GM19099 (cell line): ENCODE data around the gene DOCK11.

ENCODE experiments used
- POLR2A ChIP-seq: IDR thresholded peaks from 3 replicates; pipeline ENCODE4 v1.6.1; 2011; ENCODE audit warnings: low read depth; ENCODE audit not compliant: insufficient read length; ENCODE audit errors: extremely low read depth

DOCK11 gene

GRCh38 chrX:118540342-118540741 is 44.7 kb downstream of the DOCK11 start:
- TF ChIP-seq POLR2A = no peak

GRCh38 chrX:118541482-118541881 is 45.9 kb downstream of the DOCK11 start:
- no peak for TF ChIP-seq POLR2A

- no peak for TF ChIP-seq POLR2A
Observed at GRCh38 chrX:118545510-118545909, 49.9 kb downstream of the DOCK11 start.

GRCh38 chrX:118548841-118549240 is 53.2 kb downstream of the DOCK11 start:
- TF ChIP-seq POLR2A = no peak

GRCh38 chrX:118550792-118551191 is 55.2 kb downstream of the DOCK11 start:
- no peak for TF ChIP-seq POLR2A

GRCh38 chrX:118551426-118551825 is 55.8 kb downstream of the DOCK11 start:
- no peak for TF ChIP-seq POLR2A

- TF ChIP-seq POLR2A = no peak
Observed at GRCh38 chrX:118552121-118552900, 56.7 kb downstream of the DOCK11 start.

GRCh38 chrX:118553042-118553710 is 57.6 kb downstream of the DOCK11 start:
- no peak for TF ChIP-seq POLR2A

GRCh38 chrX:118554511-118554910 is 58.9 kb downstream of the DOCK11 start:
- no peak for TF ChIP-seq POLR2A

GRCh38 chrX:118558926-118559325 is 63.3 kb downstream of the DOCK11 start:
- TF ChIP-seq POLR2A = no peak

- TF ChIP-seq POLR2A = no peak
Observed at GRCh38 chrX:118560489-118560888, 64.9 kb downstream of the DOCK11 start.

GRCh38 chrX:118562582-118563164 is 67.1 kb downstream of the DOCK11 start:
- no peak for TF ChIP-seq POLR2A

- TF ChIP-seq POLR2A = no peak
Observed at GRCh38 chrX:118564498-118564897, 68.9 kb downstream of the DOCK11 start.

- TF ChIP-seq POLR2A = no peak
Observed at GRCh38 chrX:118565853-118566252, 70.2 kb downstream of the DOCK11 start.

GRCh38 chrX:118566359-118566758 is 70.7 kb downstream of the DOCK11 start:
- TF ChIP-seq POLR2A = no peak

GRCh38 chrX:118569676-118570075 is 74.1 kb downstream of the DOCK11 start:
- no peak for TF ChIP-seq POLR2A
